K562 (cell line): ENCODE data around the gene HTR3C. TPM values are rescaled to one million over a fixed set of nuclear protein-coding genes. Genes with fewer than 3 reads are reported as not detected.

Experiments used
- ATAC-seq: fragments of 200-7000 bp; cut with Tn5 transposase; 3 replicates; pipeline ENCODE4 v1.9.1; 2020; ENCODE audit warnings: moderate library complexity
- BruUV-seq: library from RNA; stranded (reverse); fragments of 400-500 nt; replicated peaks from 2 replicates; lab custom pipeline; 2021; lab: Mats Ljungman, UMichigan
- CTCF ChIA-PET: fragments of 300-600 bp; formaldehyde crosslinking; extraction: SDS; loops from one replicate; lab custom pipeline; 2021; ENCODE audit warnings: low intra/inter-chr PET ratio; lab: Yijun Ruan, JAX
- POLR2A ChIA-PET: fragments of 300-600, 350-650 bp; sonication (Branson Sonifier 250); formaldehyde crosslinking; extraction: SDS; loops from one replicate; lab custom pipeline; 2021; ENCODE audit warnings: antibody characterized with exemption, inconsistent platforms; lab: Yijun Ruan, JAX
- DNase-seq, 4 experiments: peaks; one replicate each; pipeline versions ENCODE4 v3.0.0 to v3.0.0-alpha.2; 2011 to 2018; ENCODE audit warnings: low spot score in 3 of 4, mixed read lengths in 3 of 4; ENCODE audit errors: extremely low read depth in 1 of 4
- FAIRE-seq: peaks from 2 replicates; lab custom pipeline; 2011; peaks lifted over from hg19 to GRCh38; lab: Jason Lieb, UNC
- H2AFZ ChIP-seq: 2 replicates; pipeline ENCODE4 v1.6.0; 2011; ENCODE audit warnings: low read depth, low read length, control low read depth, inconsistent platforms
- H3K27ac ChIP-seq: fragments of 200-600 bp; 3 replicates; pipeline ENCODE4 v1.8.0; 2011; ENCODE audit warnings: low read depth, mild to moderate bottlenecking, control low read depth, inconsistent platforms, low read length, moderate library complexity, mixed read lengths; ENCODE audit errors: extremely low read depth
- H3K27me3 ChIP-seq, 2 experiments: fragments of 300-600 bp in 1 of 2; 2 replicates in 1 of 2; 3 replicates in 1 of 2; pipeline versions ENCODE4 v1.6.0 to v1.8.0; 2011; ENCODE audit warnings: inconsistent platforms in 2 of 2, low read length in 2 of 2, mild to moderate bottlenecking in 1 of 2, mixed read lengths in 1 of 2, moderate library complexity in 1 of 2; ENCODE audit not compliant: control insufficient read depth in 2 of 2, insufficient read depth in 2 of 2
- H3K36me3 ChIP-seq: fragments of 300-600 bp; 3 replicates; pipeline ENCODE4 v1.8.0; 2011; ENCODE audit warnings: mild to moderate bottlenecking, low read length, inconsistent platforms; ENCODE audit not compliant: control insufficient read depth, insufficient read depth
- H3K4me1 ChIP-seq, 2 experiments: fragments of 200-600 bp in 1 of 2; replicated peaks in 1 of 2; 2 replicates in 1 of 2; 3 replicates in 1 of 2; pipeline versions ENCODE4 v1.5.1 to v1.8.0; 2011; ENCODE audit warnings: inconsistent platforms in 2 of 2, low read length in 2 of 2, mild to moderate bottlenecking in 1 of 2, mixed read lengths in 1 of 2, moderate library complexity in 1 of 2; ENCODE audit not compliant: control insufficient read depth in 2 of 2, insufficient read depth in 2 of 2
- H3K4me2 ChIP-seq: 2 replicates; pipeline ENCODE4 v1.6.1; 2011; ENCODE audit warnings: low read length, control low read depth, inconsistent platforms, mixed read lengths; ENCODE audit not compliant: insufficient read depth
- H3K4me3 ChIP-seq: fragments of 200-600 bp; sonication (generic), shearing (Covaris generic); 2 replicates; pipeline ENCODE4 v1.5.1; 2016; ENCODE audit warnings: control low read depth, inconsistent platforms
- H3K79me2 ChIP-seq: fragments of 200-600 bp; 3 replicates; pipeline ENCODE4 v1.8.0; 2011; ENCODE audit warnings: low read length, inconsistent platforms; ENCODE audit not compliant: control insufficient read depth, insufficient read depth
- H3K9ac ChIP-seq, 2 experiments: 2 replicates each; pipeline versions ENCODE4 v1.6.0 to v1.6.1; 2011; ENCODE audit warnings: low read depth in 2 of 2, low read length in 2 of 2, control low read depth in 1 of 2, inconsistent platforms in 1 of 2, mild to moderate bottlenecking in 1 of 2, mixed read lengths in 1 of 2; ENCODE audit not compliant: insufficient read depth in 1 of 2
- H3K9me1 ChIP-seq: one replicate; pipeline ENCODE4 v1.6.0; 2011; ENCODE audit warnings: inconsistent platforms, mild to moderate bottlenecking, low read length, moderate library complexity; ENCODE audit not compliant: control insufficient read depth, insufficient read depth
- H3K9me3 ChIP-seq: replicated peaks from 2 replicates; pipeline ENCODE4 v1.5.1; 2011; ENCODE audit warnings: low read depth, low read length, inconsistent platforms; ENCODE audit not compliant: control insufficient read depth, insufficient read depth
- H4K20me1 ChIP-seq: replicated peaks from 2 replicates; pipeline ENCODE4 v1.6.1; 2011; ENCODE audit warnings: low read length, inconsistent platforms, mixed read lengths; ENCODE audit not compliant: control insufficient read depth, insufficient read depth
- CBFB ChIP-seq: sonication (generic); formaldehyde crosslinking; IDR thresholded peaks from 2 replicates; pipeline ENCODE4 v1.4.0; 2020; ENCODE audit warnings: mild to moderate bottlenecking, missing genetic modification reagents
- CBX3 ChIP-seq, 2 experiments: IDR thresholded peaks; 1 replicate in 1 of 2; 2 replicates in 1 of 2; pipeline ENCODE4 v1.6.1; 2012; ENCODE audit warnings: inconsistent platforms in 2 of 2, low read length in 2 of 2, borderline replicate concordance in 1 of 2, control low read depth in 1 of 2
- ELF2 ChIP-seq: fragments of 250-450 bp; sonication (Bioruptor Pico); IDR thresholded peaks from 2 replicates; pipeline ENCODE4 v1.5.0; 2021; ENCODE audit warnings: mild to moderate bottlenecking
- FOXA3 ChIP-seq, 2 experiments: fragments of 450-650 bp in 1 of 2; sonication (generic) in 1 of 2; formaldehyde crosslinking; IDR thresholded peaks in 1 of 2; conservative IDR thresholded peaks in 1 of 2; 2 replicates each; pipeline versions ENCODE4 v1.4.0 to v1.8.0; 2020 to 2022; ENCODE audit warnings: mild to moderate bottlenecking in 2 of 2, missing genetic modification reagents in 1 of 2
- GTF2A2 ChIP-seq: IDR thresholded peaks from 2 replicates; pipeline ENCODE4 v1.6.1; 2016; ENCODE audit warnings: mild to moderate bottlenecking, missing genetic modification characterization, missing compliant biosample characterization
- GTF2E2 ChIP-seq: fragments of 200-800 bp; sonication (Bioruptor generic); IDR thresholded peaks from 2 replicates; pipeline ENCODE4 v1.6.1; 2016; ENCODE audit warnings: missing genetic modification characterization, missing compliant biosample characterization
- KDM4B ChIP-seq, 2 experiments: fragments of 450-650 bp in 1 of 2; sonication (generic) in 1 of 2; IDR thresholded peaks; 2 replicates each; pipeline ENCODE4 v1.6.1; 2016 to 2017; ENCODE audit warnings: borderline replicate concordance in 2 of 2, antibody characterized with exemption in 1 of 2, low read depth in 1 of 2, mild to moderate bottlenecking in 1 of 2
- MNT ChIP-seq, 2 experiments: fragments of 450-650 bp; conservative IDR thresholded peaks; 2 replicates each; pipeline ENCODE4 v1.6.1; 2017; ENCODE audit warnings: mild to moderate bottlenecking in 2 of 2, moderate library complexity in 2 of 2
- NCOR1 ChIP-seq: fragments of 450-650 bp; IDR thresholded peaks from 2 replicates; pipeline ENCODE4 v1.6.1; 2016; ENCODE audit warnings: mild to moderate bottlenecking, moderate library complexity
- PPARD ChIP-seq: fragments of 250-450 bp; sonication (Bioruptor Pico); IDR thresholded peaks from 2 replicates; pipeline ENCODE4 v1.8.0; 2022; ENCODE audit warnings: inconsistent platforms, mild to moderate bottlenecking, moderate library complexity
- TAF1 ChIP-seq: IDR thresholded peaks from 2 replicates; pipeline ENCODE4 v1.6.1; 2011; ENCODE audit warnings: mild to moderate bottlenecking, low read length, moderate library complexity; ENCODE audit not compliant: insufficient read depth, control insufficient read depth, severe bottlenecking; ENCODE audit errors: extremely low read depth
- TCF3 ChIP-seq: sonication (generic); formaldehyde crosslinking; IDR thresholded peaks from 2 replicates; pipeline ENCODE4 v1.4.0; 2020; ENCODE audit warnings: mild to moderate bottlenecking, missing genetic modification reagents
- ZFP30 ChIP-seq: fragments of 250-450 bp; sonication (Bioruptor Pico); IDR thresholded peaks from 2 replicates; pipeline ENCODE4 v1.8.0; 2022; ENCODE audit warnings: moderate library complexity, mild to moderate bottlenecking, inconsistent platforms, borderline replicate concordance
- ZNF140 ChIP-seq: fragments of 250-450 bp; sonication (Bioruptor Pico); IDR thresholded peaks from 2 replicates; pipeline ENCODE4 v1.8.0; 2021; ENCODE audit warnings: moderate library complexity, mild to moderate bottlenecking, inconsistent platforms
- ZNF253 ChIP-seq: fragments of 250-450 bp; sonication (Bioruptor Pico); conservative IDR thresholded peaks from 2 replicates; pipeline ENCODE4 v1.6.1; 2021; ENCODE audit warnings: mild to moderate bottlenecking
- ZNF41 ChIP-seq: fragments of 250-450 bp; sonication (Bioruptor Pico); conservative IDR thresholded peaks from 2 replicates; pipeline ENCODE4 v1.4.0; 2020; ENCODE audit warnings: mild to moderate bottlenecking
- WGBS: fragments of 100-300 bp; shearing (Covaris generic); methylation state at CpG from one replicate; pipeline ENCODE4 v1.1.6; 2016; ENCODE audit warnings: low coverage, mixed read lengths; ENCODE audit not compliant: insufficient coverage; ENCODE audit errors: missing lambda C conversion rate; 5-methylcytosine and 5-hydroxymethylcytosine counted together
- in situ Hi-C: fragments of 300-500 bp; cut with MboI; formaldehyde crosslinking; loops from 4 replicates; pipeline ENCODE4 v1.15.0; 2018; ENCODE audit warnings: inconsistent platforms, mixed read lengths
- intact Hi-C: fragments of 100-400 bp; cut with micrococcal nuclease; formaldehyde crosslinking; loops from 2 replicates; pipeline ENCODE4 v1.14.2; 2022
- polyA plus RNA-seq, 8 experiments: library from polyadenylated mRNA; depleted of rRNA in 4 of 8; stranded (reverse) in 5 of 8; unstranded in 3 of 8; fragments of >200 nt; fragmentation: Nextera tagmentation in 2 of 8; fragmentation: Illumina TruSeq in 1 of 8; extraction: Ambion mirVana in 2 of 8; extraction: Trizol in 1 of 8; gene quantifications; 2 replicates each; pipeline versions ENCODE4 v1.2.1 to v1.2.3, GENCODE V29; 2011 to 2014; ENCODE audit warnings: inconsistent platforms in 1 of 8, missing spikeins in 1 of 8
- total RNA-seq, 7 experiments: library from RNA; depleted of rRNA in 6 of 7; stranded (reverse); fragments of >200 nt in 6 of 7; fragmentation: Illumina TruSeq in 2 of 7; extraction: Trizol in 2 of 7; gene quantifications; 2 replicates each; pipeline versions ENCODE4 v1.2.1 to v1.2.3, GENCODE V29; 2011 to 2021; ENCODE audit warnings: low replicate concordance in 1 of 7

HTR3C gene
- total and polyA plus RNA-seq, 9 of the 15 experiments (the other 6 are each of a cell fraction or from before 2014, with no cell fraction given), result 0.04 to 0.06 TPM; not detected in 7

- CTCF ChIA-PET, result no interaction called here
- in situ Hi-C loops (no loop called here), intact Hi-C loops (no loop called here)
- TF ChIP-seq FOXA3 (CRISPR knock-in tag; conservative IDR thresholded peaks at IDR 0.05 in 1 of 2, IDR thresholded peaks at IDR 0.05 in 1 of 2), result no peak
- no peak for TF ChIP-seq TAF1
- no peak for TF ChIP-seq ZNF140 (CRISPR knock-in tag)
- no peak for TF ChIP-seq TCF3 (CRISPR knock-in tag)
- TF ChIP-seq ELF2 (CRISPR knock-in tag), result no peak
- no peak for TF ChIP-seq GTF2E2 (tag)
- no peak for TF ChIP-seq CBFB
- TF ChIP-seq ZFP30 (CRISPR knock-in tag), result no peak
- TF ChIP-seq KDM4B (IDR thresholded peaks at IDR 0.05; ENCODE audit: borderline replicate concordance in 2 of 2, low read depth in 1 of 2), result no peak
- no peak for TF ChIP-seq PPARD (CRISPR knock-in tag)
- no peak for TF ChIP-seq ZNF253 (CRISPR knock-in tag)
- no peak for TF ChIP-seq CBX3 (IDR thresholded peaks at IDR 0.05; ENCODE audit: borderline replicate concordance in 1 of 2, low read length in 2 of 2)
- no peak for TF ChIP-seq GTF2A2
- no peak for TF ChIP-seq MNT (conservative IDR thresholded peaks at IDR 0.05)
- no peak for TF ChIP-seq ZNF41 (CRISPR knock-in tag)
- TF ChIP-seq NCOR1, result no peak
- DNase-seq (no peak), ATAC-seq (no peak), FAIRE-seq (no peak)
- POLR2A ChIA-PET, result interaction anchor here (2.4 kb wide), 1 partner anchor 8 kb away, joined by 15 read pairs; no protein-coding TSS in a partner anchor
- no TSS peak for BruUV-seq
- H3K4me3 ChIP-seq, result no peak overlapping the region
- H3K9me1 ChIP-seq, result no peaks in the 10 kb centered on the region
- H3K36me3 ChIP-seq, result peaks cover 68% of the 10 kb centered on the region
- H3K27ac ChIP-seq, result no peak overlapping the region
- peaks cover 6 to 12% of the 10 kb centered on the region in 2 experiments; a peak in 3 of 5 replicates for H3K4me1 ChIP-seq
- no peak overlapping the region for H2AFZ ChIP-seq
- 71% methylated on average over 3 of the region's 3 CpGs for WGBS
- H4K20me1 ChIP-seq, result no peaks in the 10 kb centered on the region; the same call in 1 of the 2 replicates
- no peaks in the 10 kb centered on the region for H3K27me3 ChIP-seq
- no peaks in the 10 kb centered on the region for H3K9me3 ChIP-seq
- no peak overlapping the region for H3K9ac ChIP-seq
- H3K4me2 ChIP-seq, result no peak overlapping the region
- peaks cover 38% of the 10 kb centered on the region for H3K79me2 ChIP-seq
Observed at GRCh38 chr3:184008161-184008560, 44.7 kb upstream of the HTR3C start.
